HK-2 (cell line): ENCODE data around the gene DHRSX.
"Not testable (repeated sequence)": the region's sequence is repeated elsewhere in the genome, so short reads cannot be mapped to it uniquely, and the experiment has no call there.

ENCODE experiments used
- DNase-seq: peaks from one replicate; pipeline ENCODE4 v3.0.0-alpha.2; 2018; ENCODE audit not compliant: unreplicated experiment

Gene DHRSX

GRCh38 chrX:2519638-2520037, 18.9 kb upstream of the DHRSX start:
- DNase-seq = not testable (repeated sequence)

GRCh38 chrX:2517055-2517454, 16.3 kb upstream of the DHRSX start:
- DNase-seq = no peak

- no peak for DNase-seq
These were observed 15.8 kb upstream of the DHRSX start for GRCh38 chrX:2516623-2517022.

GRCh38 chrX:2514131-2514530, 13.4 kb upstream of the DHRSX start:
- DNase-seq = no peak

- no peak for DNase-seq
These were observed 12.4 kb upstream of the DHRSX start for GRCh38 chrX:2513121-2513664.

- DNase-seq = no peak
These were observed 11.7 kb upstream of the DHRSX start for GRCh38 chrX:2512501-2512900.

GRCh38 chrX:2511326-2511725, 10.6 kb upstream of the DHRSX start:
- DNase-seq = no peak

- no peak for DNase-seq
These were observed 8.0 kb upstream of the DHRSX start for GRCh38 chrX:2508648-2509335.

GRCh38 chrX:2507904-2508627, 7.3 kb upstream of the DHRSX start:
- DNase-seq = no peak

GRCh38 chrX:2507196-2507595, 6.4 kb upstream of the DHRSX start:
- no peak for DNase-seq

- not testable (repeated sequence) for DNase-seq
These were observed 4.6 kb upstream of the DHRSX start for GRCh38 chrX:2505341-2505740.

GRCh38 chrX:2504706-2505332, 4.0 kb upstream of the DHRSX start:
- no peak for DNase-seq

GRCh38 chrX:2503591-2504500, 3.1 kb upstream of the DHRSX start:
- no peak for DNase-seq

- DNase-seq = no peak
These were observed 2.1 kb upstream of the DHRSX start for GRCh38 chrX:2502668-2503519.

- DNase-seq = no peak
These were observed 1.4 kb upstream of the DHRSX start for GRCh38 chrX:2502120-2502667.

GRCh38 chrX:2501559-2502102, 855 bp upstream of the DHRSX start:
- DNase-seq = no peak

GRCh38 chrX:2500091-2500802, 529 bp downstream of the DHRSX start:
- peak; percentile 30 for DNase-seq

- DNase-seq = no peak
These were observed 1.3 kb downstream of the DHRSX start for GRCh38 chrX:2499507-2499906.

- peak; percentile 33 for DNase-seq
These were observed 1.9 kb downstream of the DHRSX start for GRCh38 chrX:2498781-2499302.
